ENCODE data around the gene MXD1.

- TF ChIP-seq CTCF (IDR thresholded peaks at IDR 0.05) = no peak
- no peak for TF ChIP-seq POLR2A (IDR thresholded peaks at IDR 0.05)
- TF ChIP-seq EP300 (IDR thresholded peaks at IDR 0.05) = no peak
- TF ChIP-seq POLR2AphosphoS5 (IDR thresholded peaks at IDR 0.05) = no peak
Observed at GRCh38 chr2:69988086-69988635, 73.3 kb downstream of the MXD1 start.

All from sigmoid colon (tissue), 4 donors.